ENCODE data around the gene FBXO42.
A peak's percentile ranks its signal among the peaks of the same experiment; 100 is the strongest.

The FBXO42 gene

GRCh38 chr1:16321176-16321867 lies 31.0 kb downstream of the FBXO42 start:
- FAIRE-seq, result no peak

DNA sequence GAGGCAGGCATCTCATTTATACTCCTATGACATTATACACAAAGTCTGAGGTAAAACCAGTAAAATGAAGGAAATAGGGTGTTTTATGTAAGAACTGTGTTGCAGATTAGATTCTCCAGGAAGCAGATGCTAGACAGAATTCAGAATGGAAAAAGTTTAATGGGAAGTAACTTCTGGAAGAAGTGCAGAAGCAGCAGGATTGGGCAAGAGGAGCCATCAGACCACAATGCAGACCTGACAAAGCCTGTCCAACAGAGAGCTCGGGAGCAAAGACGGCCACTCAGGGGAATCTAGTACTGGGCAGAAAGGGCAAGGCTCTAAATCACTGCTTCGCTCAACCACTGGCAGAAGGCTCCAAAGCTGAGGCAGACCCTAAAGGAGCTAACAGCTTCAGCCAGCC lies 33.7 kb downstream of the FBXO42 start:
- no peak for FAIRE-seq

DNA sequence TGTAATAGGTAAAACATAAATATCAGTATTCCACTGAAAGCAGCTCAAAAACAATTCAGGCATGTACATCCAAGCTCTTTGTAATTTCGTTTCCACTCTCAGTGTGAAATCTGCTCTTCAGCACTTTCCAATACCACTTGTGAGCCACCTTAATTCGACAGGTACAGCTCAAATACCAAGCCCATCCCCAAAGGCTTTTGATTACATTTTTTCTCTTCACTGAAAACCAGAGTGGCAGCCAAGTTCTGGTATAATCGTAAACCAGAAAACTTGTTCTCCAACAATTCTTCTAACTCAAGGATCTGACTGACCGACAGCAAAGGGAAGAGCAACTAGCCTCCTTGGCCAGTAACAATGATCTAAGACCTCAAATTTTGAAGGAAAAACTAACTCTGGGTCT lies 36.8 kb downstream of the FBXO42 start:
- FAIRE-seq, result no peak

DNA sequence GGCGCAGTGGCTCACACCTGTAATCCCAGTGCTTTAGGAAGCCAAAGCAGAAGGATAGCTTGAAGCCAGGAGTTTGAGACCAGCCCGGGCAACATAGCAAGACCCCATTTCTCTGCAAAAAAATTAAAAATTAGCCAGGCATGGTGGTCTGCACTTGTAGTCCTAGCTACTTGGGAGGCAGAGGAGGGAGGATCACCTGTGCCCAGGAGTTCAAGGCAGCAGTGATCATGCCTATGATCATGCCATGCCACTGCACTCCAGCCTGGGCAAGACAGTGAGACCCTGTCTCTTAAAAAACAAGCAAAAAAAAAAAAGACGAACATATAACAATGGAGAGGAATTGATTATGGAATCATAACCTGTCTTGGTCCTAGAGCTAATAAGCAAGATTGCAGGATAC lies 45.1 kb downstream of the FBXO42 start:
- no peak for FAIRE-seq

- no peak for FAIRE-seq
Observed at GRCh38 chr1:16302709-16303627, 49.3 kb downstream of the FBXO42 start.

GRCh38 chr1:16300436-16300835 lies 51.8 kb downstream of the FBXO42 start:
- FAIRE-seq, result no peak

DNA sequence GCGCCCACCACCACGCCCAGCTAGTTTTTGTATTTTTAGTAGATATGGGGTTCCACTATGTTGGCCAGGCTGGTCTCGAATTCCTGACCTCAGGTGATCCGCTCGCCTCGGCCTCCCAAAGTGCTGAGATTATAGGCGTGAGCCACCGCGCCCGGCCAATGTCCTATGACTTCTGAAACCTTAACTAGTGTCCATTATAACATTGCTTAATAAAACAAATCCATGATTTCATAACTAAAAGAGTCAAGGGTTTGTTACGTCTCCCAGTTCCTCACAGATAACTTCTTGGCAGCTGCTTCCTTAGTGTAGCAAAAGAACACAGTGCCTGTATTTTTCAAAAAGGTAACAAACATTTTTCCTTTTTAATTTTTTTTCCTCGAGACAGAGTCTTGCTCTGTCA lies 53.6 kb downstream of the FBXO42 start:
- FAIRE-seq, result no peak

DNA sequence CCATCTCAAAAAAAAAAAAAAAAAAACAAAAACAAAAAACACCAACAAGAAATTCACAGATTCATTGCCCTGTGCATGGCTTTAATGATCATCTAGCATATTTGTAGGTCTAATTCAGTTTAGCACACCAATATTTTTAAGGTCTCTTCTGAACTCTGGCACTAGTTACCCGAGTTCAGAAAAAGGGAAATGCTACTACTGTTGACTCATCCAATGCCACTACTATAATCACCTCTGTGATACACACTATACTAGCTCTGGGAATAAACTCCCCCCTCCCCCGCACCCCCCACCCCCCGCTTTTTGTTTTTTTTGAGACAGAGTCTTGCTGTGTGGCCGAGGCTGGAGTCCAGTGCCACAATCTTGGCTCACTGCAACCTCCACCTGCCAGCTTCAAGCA lies 55.6 kb downstream of the FBXO42 start:
- FAIRE-seq, result no peak

DNA sequence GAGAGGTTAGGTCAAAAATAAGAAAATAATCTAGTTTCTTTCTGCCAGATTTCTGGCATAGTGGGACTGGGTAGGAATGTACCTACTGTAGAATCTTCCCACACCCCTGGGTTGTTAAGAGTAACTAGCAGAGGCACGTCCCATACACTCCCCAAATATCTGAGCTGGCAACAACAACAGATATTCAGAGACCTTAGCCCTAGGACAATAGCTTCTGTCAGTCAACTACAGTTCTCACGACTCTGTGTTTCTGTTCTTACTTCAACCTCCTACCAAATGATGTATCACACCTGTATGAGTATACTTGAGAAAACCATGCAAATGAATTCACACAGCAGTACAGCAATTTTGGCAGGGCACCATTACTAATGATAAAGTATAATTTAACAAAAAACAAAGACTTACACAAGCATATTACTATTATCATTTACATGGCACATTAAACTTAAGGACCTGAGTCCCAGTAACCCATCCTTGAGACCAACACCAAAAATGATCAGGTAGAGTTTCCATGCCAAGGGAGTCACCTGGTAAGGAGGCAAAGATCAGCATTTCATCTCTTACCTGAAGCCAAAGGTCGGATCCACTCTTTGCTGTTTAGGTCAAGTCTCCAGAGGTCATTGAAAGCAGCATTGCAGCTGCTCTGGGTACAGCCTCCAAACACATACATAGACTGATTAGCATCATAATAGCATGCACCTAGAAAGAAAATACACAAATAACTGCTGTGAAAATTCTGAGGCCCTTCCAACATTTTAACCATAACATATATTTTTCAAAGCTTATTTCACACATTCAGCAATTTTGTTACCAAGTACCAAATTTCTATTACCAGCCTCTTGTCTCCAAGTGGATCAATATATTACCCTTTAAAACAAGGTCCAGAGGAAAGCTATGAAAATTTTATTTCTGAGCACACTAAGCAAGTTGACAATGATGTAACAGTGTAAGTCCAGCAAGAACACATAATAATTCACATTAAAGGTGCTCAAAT lies 57.8 kb downstream of the FBXO42 start:
- no peak for FAIRE-seq

DNA sequence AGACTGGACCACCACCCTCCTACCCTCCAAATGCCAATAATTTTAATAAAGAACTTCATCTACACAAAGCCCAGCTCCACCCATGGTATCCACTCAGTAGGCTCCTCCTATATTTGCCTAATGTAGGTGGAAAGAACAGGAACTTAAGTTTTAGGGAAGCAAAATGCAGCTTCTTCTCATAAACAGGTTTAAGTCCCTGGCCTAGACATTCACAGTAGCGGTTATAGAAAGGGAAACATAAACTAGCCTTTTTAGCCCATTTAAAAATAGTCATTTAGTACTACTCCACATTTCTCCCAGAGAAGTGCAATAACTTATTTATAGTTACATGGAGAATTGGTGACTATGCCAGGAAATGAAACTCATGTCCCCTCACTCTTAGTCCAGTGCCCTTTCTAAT lies 58.7 kb downstream of the FBXO42 start:
- no peak for FAIRE-seq

DNA sequence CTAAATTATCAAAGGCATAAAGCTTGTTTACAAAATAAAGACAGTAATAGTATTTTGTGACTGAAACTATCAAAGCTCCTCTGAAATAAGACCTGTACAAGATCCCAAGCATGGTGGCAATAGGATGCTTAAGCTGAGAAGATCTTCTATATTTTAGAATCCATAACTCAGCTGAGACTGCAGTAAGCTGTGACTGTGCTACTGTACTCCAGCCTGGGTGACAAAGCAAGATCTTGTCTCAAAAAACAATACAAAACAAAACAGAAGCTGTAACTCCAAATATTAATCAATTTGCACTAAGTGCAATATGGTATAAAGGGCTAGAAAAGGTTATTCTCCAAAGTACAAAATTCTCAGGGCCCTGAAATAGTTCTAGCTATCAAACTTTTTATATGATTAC lies 59.5 kb downstream of the FBXO42 start:
- no peak for FAIRE-seq

DNA sequence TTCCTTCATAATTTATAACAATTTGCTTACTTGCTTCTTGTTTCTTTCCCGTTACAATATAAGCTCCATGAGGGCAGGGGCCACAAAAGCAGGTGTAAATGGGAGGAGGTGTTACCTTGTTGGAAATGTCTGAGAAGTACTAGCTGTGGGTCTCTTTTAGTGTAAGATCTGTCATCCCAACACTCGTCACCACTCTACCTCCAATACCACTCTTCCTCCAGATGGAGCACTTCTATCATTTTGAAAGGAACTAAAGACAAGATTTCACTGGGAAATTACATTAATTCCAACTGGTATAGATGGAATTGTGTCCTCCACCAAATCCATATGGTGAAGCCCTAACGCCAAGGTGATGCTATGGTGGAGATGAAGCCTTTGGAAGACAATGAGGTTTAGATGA lies 62.3 kb downstream of the FBXO42 start:
- no peak for FAIRE-seq

- no peak for FAIRE-seq
Observed at GRCh38 chr1:16286122-16286521, 66.2 kb downstream of the FBXO42 start.

DNA sequence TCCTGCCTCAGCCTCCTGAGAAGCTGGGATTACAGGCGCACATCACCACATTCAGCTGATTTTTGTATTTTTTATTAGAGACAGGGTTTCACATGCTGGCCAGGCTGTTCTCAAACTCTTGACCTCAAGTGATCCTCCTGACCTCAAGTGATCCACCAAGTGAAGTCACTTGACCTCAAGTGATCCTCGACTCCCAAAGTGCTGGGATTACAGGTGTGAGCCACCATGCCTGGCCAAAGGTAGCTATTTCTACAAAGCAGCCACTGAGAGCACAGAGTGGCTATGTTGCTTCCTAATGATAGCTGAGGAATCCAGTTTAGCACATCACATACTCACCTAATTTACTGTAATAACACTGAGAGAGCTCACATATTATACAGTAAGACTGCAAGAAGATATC lies 70.5 kb downstream of the FBXO42 start:
- no peak for FAIRE-seq

GRCh38 chr1:16279186-16279585 lies 73.1 kb downstream of the FBXO42 start:
- no peak for FAIRE-seq

DNA sequence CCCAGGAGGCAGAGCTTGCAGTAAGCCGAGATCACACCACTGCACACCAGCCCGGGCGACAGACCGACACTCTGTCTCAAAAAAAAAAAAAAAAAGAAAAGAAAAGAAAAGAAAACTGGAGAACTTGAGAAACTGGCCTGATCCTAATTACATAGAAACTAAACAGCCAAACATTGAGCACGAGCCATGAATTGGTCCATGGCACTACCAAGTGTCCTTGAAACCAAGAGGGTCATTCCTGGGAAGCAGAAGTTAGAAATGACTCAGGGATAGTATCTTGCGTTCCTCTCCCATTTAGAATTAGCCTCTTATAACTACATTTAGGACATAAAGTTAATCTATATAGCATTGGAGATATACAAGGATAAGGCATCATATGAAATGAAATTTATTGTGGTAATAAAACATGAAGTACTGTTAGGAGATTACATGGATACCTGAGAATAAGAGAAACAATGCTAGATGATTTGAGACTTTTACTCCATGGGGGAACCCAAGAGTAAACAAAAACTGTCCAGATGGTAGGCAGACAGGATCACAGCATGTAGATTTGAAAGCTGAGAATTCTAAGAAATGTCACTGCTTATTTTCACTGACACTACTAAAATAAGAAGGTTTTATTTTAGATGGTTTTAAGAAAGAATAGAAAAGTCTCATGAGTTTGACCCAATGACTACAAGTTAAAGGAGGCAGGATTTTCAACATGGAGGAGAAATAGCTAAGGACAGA lies 75.8 kb downstream of the FBXO42 start:
- peak; percentile 8 for FAIRE-seq

GRCh38 chr1:16275591-16275990 lies 76.7 kb downstream of the FBXO42 start:
- FAIRE-seq, result no peak

DNA sequence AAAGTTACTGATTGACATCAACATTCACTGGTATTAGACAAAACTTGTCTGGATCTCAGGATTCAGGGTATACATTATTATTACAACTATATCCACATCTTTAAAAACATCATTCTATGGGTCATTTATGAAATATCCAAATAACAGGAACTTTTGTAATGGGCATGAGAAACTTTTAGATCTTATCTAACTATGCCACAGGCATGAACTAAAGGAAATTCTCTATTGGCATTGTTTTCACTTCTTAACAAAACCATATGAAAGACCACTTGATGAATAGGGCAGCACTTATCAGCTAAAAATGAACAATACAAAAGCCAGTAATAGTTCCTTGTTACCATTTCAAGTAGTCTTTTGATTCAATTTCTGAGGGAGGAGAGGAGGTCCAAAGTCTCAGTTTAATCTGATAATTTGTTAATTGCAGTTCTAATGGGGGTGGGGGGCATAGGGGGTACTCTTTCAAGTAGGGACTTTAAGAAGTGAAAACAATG lies 84.5 kb downstream of the FBXO42 start:
- no peak for FAIRE-seq

DNA sequence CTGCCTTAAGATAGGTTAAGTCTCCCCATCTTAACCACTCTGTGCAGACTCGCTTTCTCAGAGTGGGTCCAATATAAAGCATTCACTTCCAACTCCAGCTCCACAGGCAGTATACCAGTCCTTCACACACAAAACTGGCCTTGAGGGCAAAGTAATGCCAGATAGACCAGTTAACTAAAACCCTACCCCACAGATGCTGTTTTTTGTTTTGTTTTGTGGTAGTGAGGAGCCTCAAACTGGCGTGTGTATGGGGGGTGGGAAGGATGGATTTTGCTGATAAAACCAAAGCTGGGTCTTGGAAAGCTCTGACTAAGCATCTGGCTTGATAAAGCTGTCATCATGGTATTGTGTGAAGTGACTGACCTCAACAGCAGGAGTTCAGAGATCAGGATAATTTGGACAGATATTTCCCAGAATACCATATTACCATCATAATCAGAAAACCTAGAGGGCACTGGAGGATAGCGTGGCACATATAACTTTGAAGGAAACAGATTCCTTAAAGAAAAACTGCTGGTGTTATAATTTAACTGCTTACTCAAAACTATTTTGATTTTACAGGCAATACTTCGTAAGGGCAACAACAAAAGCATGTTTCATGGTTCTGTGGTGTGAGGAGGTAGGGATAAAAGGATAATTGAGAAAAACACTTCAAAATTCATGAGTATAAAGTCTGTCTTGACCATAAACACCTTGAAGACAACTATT lies 85.7 kb downstream of the FBXO42 start:
- FAIRE-seq, result no peak

DNA sequence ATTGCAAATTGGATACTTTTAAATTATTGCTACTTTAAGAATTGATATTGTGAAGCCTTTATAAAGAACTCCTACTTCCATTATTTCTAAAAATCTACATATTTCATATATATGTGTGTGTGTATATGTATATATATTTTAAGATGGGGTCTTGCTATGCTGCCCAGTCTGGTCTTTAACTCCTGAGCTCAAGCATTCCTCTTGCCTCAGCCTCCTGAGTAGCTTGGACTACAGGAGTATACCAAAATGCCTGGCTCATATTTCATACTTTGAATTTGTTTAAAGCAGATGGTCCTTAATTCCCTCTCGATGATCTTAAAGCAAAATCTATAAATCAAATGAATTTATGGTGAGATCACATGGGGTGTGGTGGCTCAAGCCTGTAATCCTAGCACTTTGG lies 90.2 kb downstream of the FBXO42 start:
- no peak for FAIRE-seq

DNA sequence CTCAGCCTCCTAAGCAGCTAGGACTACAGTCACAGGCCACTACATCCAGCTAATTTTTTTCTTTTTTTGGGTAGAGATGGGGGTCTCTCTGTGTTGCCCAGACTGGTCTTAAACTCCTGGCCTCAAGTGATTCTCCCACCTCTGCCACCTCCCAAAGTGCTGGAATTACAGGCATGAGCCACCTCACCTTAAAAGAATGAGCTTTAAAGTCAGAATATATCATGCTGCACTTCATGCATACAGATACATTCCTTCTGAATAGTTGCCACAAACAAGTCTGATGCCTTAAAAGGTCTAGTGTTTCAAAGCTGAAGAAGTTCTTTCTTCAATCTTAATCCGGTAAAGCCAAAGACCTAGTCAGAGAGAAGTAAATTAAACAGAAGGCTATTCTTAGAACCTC lies 91.5 kb downstream of the FBXO42 start:
- FAIRE-seq, result no peak

All from endometrium (tissue), 2 donors.